HL-60/S4 (cell line): ENCODE results near the gene PRODH2.
"Not testable (repeated sequence)": the region's sequence is repeated elsewhere in the genome, so short reads cannot be mapped to it uniquely, and the experiment has no call there.

Experiments used
- in situ Hi-C: fragments of 300-500 bp; cut with MboI; formaldehyde crosslinking; loops from 2 replicates; pipeline ENCODE4 v1.14.3; 2022; ENCODE audit warnings: low sequenced_read_pairs

The PRODH2 gene

DNA sequence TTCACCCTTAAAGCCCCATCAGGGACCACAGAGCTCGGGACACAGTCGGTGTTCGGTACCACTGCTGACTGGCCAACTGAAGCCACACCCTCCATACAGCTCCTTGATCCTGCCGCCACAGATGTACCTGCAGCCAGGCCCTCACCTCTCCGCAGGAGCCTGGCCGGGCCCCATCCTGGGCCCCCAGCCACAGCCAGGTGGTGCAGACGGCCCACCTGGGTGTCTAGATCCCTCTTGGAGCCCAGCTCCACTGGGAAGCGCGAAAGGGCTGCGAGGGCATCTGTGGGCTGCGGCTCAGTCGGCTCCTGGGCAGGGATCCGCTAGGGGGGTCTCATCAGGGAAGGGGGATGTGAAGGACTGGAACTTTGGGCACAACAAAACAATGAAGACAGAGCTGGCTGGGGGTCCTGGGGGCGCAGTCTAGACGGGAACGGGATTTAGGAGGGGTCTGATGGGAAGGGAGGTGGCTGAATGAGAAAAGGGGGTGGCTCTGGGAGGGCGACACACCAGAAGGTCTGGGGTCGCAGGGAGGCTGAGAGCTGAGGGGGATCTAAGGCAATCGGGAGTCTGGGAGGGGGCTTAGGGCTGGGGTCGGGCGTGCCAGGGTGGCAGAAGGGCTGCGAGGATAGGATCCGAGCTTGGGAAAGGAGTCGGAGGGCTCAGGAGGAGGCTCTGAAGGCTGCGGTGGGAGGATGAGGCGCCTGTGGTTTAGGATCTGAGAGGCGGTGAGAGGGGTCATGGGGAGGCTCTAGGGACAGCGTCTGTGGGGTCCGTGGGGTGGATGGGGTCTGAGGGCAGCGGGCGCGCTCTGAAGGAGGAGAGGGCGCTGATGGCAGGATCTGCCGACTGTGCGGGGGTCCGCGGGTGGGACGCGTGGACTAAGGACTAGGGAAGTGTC lies 15.8 kb downstream of the PRODH2 start:
- in situ Hi-C loops = no loop called here

DNA sequence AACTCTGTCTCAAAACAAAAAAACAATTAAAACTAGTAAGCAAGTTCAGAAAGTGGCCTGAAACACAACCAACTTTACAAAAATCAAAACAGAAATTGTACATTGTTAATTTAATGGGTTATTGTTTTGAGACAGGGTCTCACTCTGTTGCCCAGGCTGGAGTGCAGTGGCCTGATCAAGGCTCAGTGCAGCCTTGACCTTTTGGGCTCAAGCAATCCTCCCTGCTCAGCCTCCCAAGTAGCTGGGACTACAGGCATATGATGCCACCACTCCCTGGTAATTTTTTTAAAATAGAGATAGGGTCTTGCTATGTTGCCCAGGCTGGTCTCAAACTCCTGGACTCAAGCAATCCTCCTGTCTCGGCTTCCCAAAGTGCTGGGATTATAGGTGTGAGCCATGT lies 17.1 kb downstream of the PRODH2 start:
- in situ Hi-C loops = not testable (repeated sequence)

DNA sequence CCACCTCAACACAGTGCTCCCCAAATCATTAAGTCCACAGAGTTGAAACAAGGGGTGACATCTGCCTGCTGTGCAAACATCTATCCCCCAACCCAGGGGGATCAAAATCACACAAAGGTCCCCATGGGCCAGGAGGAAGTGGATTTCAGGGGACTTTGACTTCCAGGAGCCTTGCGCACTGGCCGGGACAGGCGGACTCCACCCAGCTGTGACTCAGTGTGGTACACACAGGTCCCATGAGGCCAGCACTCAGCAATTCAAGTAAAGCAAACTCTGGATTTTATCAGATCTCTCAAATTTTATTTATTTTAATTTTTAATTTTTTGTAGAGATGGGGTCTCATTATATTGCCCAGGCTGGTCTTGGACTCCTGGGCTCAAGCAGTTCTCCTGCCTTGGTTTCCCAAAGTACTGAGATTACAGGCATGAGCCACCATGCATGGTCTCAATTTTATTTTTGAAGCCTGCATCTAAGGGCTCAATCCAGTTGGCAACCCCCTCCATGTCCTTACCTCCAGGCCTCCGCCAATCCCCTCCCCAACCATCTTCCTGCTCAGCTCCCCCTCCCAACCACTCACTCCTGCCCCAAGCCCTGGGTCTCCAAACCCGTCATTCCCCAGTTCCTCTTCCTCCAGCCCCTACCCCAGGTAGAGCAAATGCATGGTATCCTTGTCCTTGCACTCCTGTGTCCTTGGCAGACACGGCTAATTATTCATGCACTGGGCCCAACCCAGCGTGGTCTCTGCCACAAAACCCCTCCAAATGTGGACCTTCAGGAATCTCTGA lies 19.1 kb downstream of the PRODH2 start:
- in situ Hi-C loops = no loop called here

DNA sequence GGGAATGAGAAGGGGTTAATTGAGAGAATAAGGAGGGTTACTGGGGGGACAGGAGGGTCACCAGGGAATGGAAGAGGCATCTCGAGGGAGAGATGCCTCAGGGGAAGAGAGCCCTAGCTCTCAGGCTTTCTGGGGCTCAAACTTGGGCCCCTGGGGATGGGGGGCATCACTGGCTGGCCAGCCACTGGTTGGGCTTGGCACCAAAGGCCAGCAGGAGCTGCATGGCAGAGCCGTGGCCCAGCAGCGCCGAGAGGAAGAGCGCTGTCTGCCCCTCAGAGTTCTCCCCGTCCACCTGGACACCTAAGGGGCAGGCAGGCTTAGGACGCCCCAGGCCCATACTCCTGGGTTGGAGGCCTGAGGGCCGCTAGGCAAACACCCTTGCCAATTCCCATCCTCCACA lies 19.8 kb downstream of the PRODH2 start:
- in situ Hi-C loops = no loop called here

DNA sequence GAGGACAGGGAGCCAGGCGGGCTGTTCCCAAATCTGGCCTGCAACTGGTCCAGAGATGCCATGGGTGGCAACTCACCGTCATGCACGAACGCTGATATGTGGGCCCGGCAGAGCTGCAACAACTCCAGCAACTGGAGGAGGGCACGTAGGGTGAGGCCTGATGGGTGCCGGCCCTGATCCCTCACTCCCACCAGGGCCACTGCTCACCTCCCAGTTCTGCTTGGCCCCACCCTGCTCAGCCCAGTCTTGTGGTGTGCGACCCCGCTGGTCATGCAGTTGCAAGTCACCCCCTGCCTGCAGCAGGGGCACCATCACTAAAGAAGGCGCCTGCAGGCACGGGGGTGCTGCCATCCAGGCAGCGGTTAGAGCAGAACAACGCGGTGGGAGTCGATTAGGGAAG lies 20.3 kb downstream of the PRODH2 start:
- in situ Hi-C loops = no loop called here

DNA sequence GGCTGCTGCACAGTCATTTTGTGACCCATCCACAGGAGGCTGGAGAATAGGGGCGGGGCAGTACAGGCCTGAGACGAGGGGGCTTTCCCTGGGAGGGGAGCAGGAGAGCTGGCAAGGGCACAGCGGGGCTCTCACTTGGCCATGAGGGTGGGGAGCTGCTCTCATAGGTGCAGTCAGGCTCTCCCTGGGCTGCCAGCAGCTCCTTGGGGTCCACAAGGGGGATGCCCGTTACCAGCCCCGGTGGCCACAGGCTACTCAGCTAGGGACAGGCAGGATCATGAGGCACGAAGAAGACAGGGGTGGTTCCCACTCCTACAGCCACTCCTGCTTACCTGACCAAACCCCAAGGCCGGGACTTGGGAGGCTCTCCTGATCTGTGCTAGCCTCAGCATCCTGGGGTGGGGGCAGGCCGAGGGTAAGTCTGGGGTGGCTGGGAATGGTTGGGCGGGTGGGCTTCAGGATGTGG lies 20.8 kb downstream of the PRODH2 start:
- in situ Hi-C loops = no loop called here

DNA sequence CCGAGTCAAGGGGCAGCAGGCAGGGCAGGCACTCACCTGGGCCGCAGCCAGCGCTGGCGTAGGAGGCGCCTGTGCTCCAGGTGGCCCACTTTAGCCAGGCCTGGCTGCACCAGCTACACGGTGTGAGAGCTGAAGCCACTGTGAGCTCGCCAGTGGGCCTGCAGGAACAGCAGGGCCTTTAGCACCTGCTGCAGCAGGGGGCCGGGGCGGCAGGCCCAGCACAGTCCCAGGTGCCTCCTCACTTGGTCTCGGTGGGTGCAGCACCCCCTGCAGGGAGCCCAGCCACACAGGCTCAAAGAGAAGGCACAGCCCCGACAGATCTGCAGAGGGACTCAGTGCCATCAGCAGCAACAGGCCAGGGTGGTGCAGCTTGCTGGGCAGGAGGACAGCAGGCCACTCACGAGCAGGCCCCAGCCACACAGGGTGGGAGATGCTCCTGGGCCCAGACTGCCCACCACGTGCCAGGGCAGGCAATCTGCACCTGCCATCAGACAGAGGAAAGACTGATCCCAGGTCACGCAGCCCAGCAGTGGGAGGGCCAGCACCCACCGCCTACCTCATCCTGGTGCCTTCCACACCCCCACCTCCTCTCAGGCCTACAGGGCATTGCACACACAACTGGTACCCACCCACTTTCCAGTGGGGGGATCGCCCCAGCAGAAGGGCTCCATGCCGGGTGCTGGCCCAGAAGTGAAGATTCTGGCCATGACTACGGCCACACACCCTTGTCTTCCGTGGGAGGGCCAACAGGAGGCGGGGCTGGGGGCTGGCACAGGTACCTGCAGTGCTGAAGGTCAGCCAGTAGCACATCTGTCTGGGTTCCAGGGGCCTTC lies 21.4 kb downstream of the PRODH2 start:
- in situ Hi-C loops = no loop called here

DNA sequence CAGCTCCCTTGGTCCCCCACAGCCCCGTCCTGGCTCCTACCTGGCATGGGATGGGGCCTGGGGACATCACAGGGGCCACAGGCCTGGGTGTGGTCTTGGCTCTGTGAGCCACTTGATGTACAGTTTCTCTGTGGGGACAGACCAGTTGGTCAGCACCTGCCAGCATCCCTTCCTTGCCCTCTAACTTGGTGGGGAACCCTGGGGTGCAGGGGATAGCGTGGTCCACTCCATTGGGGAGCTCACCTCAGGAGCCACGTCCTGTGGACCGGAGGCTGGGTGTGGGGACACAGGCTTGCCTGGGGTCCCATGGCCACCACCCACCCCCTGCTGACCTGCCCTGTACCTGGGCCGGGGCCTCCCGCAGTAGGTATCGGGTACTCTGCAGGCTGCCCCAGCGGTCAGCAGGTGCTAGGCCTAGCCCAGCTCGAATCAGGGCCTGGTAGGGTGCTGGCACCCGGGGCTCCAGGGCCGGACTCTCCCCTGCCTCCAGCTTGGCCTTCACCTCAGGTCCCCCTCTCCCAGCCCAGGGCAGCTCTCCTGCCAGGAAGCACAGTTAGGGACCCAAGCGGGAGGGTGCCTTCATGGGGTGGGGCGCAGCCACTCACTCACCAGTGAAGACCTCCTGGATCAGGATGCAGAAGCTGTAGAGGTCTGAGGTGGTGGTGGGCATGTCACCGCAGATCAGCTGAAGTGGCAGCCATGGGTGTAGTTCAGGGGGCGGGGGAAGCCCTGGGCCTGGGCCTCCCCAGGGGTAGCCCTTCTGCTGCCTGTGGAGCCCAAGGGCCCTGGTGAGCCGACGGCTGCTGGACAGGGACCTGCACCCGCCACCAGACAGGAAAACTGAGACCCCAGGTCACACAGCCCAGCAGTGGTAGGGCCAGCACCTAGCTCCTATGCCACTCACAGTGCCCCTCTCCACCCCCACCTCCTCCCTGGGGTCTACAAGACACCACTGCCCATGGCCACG lies 22.4 kb downstream of the PRODH2 start:
- in situ Hi-C loops = no loop called here

DNA sequence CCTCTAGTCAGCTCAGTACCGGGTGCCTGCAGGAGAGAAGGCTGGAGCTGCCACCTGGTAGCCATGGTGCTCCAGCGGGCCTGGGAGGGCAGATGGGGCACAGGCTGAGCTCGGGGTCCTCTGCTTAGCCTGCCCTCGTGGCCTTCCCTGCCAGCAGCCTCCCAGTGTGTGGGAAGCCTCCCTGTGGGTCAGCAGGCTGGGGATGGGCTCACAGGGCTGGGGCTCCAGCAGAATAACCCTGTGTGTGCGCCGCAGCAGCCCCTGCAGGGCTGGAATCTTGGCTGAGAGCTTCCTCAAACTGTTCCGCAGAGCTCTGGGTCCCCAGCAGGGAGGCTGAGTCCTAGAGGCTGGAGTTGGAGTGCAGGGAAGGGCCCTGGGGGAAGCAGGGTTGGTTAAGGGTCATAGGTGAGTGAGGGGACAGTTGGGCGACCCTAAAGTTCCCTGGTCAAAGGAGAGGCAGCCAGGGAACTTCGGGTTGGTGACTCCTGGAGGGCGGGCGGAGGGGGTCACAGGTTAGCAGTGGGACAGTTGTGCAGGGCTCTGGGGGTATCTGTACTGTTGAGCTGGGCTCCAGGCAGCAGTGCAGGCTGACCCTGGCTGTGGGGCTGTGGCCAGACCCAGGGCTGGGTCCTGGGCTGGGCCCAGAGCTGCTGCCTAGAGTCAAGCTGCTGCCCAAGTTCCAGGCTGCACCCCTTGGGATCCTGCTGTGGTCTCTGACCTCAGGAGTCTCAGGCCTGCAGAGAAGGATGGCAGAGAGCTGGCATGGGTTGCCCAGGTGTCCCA lies 23.3 kb downstream of the PRODH2 start:
- in situ Hi-C loops = no loop called here

DNA sequence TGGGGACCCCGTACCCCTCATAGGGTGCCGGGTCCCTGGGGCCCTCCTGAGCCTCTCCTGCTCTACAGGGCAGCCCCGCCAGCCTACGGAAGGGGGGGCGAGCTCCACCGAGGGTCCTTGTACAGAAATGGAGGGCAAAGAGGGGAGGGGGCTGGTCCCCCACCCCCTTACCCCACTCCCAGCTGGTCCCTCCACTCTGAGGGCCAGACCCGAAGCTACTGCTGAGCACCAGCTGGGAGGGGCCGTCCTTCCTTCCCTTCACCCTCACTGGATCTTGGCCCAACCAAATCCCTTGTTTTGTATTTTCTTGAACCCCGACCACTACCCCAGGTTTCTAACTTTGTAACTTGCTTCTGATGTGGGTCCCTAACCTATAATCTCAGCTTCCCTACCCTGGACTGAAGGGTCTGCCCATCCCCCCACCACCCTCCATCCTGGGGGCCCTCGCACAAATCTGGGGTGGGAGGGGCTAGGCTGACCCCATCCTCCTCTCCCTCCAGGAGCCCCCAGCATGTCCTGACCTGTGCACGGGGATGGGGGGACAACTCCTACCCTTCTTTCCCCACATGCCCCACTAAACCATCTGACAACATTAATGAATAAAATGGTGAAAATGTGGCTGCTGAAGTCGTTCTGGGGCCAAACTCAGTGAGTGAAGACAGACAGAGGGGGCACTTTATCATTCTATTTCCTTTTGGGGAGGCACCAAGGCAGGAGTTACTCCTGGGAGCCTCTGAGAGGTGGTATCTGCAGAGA lies 24.3 kb downstream of the PRODH2 start:
- in situ Hi-C loops = no loop called here

DNA sequence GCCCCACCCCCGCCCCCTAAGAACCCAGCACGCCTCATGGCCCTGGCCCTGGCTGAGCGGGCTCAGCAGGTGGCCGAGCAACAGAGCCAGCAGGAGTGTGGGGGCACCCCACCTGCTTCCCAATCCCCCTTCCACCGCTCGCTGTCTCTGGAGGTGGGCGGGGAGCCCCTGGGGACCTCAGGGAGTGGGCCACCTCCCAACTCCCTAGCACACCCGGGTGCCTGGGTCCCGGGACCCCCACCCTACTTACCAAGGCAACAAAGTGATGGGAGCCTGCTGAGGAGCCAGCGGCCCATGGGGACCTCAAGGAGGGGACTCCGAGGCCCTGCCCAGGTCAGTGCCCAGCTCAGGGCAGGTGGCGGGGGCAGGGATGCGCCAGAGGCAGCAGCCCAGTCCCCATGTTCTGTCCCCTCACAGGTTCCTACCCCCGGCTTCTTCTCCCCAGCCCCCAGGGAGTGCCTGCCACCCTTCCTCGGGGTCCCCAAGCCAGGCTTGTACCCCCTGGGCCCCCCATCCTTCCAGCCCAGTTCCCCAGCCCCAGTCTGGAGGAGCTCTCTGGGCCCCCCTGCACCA lies 25.3 kb downstream of the PRODH2 start:
- in situ Hi-C loops = no loop called here

DNA sequence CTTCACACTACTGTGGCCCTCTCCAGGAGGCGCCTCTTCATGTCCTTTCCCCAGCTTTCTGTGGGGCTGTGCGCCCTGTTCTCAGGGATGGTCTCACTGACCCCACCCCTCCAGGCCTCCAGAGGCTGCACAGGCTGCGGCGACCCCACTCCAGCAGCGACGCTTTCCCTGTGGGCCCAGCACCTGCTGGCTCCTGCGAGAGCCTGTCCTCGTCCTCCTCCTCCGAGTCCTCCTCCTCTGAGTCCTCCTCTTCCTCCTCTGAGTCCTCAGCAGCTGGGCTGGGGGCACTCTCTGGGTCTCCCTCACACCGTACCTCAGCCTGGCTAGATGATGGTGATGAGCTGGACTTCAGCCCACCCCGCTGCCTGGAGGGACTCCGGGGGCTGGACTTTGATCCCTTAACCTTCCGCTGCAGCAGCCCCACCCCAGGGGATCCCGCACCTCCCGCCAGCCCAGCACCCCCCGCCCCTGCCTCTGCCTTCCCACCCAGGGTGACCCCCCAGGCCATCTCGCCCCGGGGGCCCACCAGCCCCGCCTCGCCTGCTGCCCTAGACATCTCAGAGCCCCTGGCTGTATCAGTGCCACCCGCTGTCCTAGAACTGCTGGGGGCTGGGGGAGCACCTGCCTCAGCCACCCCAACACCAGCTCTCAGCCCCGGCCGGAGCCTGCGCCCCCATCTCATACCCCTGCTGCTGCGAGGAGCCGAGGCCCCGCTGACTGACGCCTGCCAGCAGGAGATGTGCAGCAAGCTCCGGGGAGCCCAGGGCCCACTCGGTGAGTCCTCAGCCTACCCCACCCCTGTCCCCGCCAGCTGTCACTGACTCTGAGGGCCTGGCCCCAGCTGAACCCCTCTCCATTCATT lies 26.1 kb downstream of the PRODH2 start:
- in situ Hi-C loops = no loop called here

DNA sequence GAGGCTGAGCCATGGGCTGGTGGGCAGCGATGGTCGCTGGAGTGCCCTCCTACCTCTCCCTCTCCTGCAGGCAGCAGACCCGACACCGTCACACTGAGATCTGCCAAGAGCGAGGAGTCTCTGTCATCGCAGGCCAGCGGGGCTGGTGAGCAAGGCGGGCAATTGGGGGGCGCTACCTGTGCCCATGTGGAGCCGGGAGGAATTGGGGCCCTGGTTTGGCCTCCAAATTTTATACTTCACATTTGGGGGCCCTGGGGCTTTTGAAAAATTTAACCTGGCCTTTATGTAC lies 27.4 kb downstream of the PRODH2 start:
- in situ Hi-C loops = no loop called here

DNA sequence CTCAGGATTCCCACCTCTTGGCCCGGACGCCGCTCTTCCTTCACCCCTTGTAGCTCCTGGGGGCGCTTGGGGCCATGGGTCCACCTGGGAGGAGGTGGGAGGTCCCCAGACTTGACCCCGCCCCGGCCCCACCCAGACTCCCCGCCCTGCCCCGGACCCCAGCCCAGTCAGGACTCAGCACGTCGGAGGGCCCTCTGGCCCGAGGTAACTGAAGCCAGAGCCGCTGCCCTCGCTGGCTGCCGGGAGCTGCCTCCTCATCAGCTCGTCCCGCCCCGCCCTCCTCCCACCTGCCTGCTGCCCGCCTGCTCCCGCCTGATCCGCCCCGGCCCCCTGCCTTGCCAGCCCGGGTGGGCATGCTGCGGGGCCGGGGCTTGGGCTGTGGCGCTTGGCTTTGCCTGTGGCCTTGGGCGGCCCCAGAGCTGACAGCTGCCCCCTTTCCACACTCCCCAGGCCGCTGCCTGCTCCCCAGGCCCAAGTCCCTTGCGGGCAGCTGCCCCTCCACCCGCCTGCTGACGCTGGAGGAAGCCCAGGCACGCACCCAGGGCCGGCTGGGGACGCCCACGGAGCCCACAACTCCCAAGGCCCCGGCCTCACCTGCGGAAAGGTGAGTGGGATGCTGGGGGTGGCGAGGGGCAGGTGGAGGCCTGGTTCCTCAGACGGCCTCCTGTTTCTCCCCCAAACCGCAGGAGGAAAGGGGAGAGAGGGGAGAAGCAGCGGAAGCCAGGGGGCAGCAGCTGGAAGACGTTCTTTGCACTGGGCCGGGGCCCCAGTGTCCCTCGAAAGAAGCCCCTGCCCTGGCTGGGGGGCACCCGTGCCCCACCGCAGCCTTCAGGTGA lies 27.9 kb downstream of the PRODH2 start:
- in situ Hi-C loops = no loop called here

DNA sequence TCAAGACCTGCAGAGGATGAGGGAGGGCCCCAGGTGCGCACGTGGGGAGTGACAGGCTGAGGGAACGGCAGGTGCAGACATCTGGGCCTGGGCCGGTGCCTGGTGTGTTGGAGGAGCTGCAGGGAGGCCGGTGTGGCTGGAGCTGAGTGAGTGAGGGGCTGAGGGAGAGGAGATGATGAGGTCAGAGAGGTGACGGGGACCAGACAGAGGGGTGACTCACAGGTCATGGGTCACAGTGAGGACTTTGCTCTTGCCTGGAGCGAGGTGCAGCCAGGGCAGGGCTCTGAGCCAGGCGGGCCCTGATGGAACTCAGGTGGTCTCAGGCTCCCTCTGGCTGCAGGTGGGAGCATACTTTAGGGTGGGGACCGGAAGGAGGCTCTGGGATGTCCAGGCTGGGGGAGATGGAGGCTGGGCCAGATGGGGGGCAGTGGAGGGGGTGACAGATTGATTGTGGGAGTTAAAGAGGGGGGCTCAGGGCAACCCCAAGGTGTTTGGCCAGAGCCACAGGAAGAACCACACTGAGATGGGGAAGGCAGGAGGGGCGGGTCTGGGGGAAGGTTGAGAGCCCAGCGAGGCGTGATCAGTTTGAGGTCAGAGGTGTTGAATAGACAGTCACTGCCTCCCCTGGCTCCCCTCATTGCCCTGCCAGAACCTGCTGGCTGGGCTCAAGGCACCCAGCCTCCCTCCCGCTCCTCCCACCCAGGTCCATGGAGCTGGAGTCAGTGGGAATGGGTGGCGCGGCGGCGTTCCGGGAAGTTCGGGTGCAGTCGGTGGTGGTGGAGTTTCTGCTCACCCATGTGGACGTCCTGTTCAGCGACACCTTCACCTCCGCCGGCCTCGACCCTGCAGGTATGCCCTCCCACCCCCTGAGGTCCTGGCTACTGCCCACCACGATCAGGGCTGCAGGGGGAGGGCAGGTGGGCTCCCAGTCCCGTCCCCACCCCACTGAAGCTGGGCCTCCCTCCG lies 28.9 kb downstream of the PRODH2 start:
- in situ Hi-C loops = no loop called here
